ENCODE measurements around the gene DNAH10.
"Not testable (repeated sequence)": the region's sequence is repeated elsewhere in the genome, so short reads cannot be mapped to it uniquely, and the experiment has no call there.

The DNAH10 gene

GRCh38 chr12:123938679-123939480, 176.8 kb downstream of the DNAH10 start:
- DNase-seq, result no peak

DNA sequence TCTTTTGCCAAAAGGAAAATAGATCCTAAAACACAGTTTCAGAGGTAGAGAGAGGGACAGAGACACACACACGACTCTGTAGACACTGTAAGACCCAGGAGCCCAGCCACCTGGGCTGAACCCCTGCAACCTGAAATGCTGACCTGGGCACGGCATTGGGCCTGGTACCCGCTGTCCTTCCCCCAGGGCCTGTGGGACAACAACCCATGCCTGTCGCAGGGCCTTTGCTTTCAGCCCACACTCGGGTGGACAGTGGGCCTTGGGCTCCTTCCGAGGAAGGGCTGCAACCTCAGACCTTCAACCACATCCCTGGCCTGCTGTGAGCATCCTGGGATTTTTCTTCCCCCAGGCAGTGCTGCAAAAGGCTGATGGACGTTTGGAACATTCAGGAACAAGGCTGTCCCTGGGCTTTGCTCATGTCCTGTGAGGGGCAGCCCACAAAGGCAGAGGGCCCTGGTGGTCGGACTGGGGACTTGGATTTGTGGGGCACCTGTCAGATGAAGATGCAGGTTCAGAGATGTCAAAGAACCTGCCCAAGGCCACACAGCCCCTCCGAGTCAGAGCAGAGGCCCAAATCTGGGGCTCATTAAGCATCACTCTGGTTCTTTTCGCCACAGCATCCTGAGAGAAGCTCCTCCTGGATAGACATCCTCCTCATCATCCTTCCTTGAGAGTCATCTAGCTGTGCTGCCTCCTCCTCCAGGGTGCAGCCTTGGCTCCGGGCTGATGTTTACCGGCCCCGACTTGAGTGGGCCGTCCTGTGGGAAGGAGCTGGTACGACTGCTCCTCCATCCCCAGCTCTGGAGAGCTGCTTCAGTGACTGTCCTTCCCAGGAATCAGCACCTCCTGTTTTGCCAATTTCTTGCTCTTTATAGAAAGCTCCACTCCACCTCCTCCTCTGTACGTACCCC, 177.9 kb downstream of the DNAH10 start:
- no peak for DNase-seq

DNA sequence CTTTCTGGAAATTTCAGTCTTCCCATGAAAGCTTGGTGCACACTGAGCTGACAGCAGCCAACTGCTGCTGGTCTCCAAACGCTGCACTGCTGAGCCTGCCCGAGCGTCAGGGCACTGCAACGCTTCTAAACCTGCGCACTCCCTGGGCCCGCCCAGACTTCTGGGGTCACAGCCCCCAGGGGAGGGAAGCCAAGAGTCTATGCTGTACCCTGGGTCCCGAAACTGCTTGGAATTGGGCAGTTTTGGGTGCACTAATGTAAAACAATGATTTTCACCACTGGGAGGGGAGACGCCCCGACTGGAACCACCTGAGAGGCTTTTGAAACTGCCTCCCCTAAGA, 178.5 kb downstream of the DNAH10 start:
- DNase-seq, result no peak

DNA sequence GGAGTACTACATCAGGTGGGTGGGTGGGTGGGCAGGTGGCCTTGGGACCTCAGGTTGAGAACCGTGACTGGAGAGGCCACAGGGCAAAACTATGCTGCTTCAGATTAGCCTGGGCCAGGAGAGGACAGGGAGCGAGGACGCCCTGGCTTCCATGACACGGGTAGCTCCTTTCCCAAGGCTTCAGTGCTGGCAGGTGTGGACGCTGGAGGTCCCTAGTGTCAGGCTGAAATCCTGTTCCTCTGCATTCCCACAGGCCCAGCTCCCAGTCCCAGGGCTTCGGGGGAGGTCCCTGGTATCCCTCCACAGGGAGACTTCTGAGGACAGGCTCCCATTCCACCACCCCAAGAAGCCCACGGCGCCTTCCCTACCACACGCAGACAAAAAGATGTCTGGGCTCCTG, 178.9 kb downstream of the DNAH10 start:
- no peak for DNase-seq

DNA sequence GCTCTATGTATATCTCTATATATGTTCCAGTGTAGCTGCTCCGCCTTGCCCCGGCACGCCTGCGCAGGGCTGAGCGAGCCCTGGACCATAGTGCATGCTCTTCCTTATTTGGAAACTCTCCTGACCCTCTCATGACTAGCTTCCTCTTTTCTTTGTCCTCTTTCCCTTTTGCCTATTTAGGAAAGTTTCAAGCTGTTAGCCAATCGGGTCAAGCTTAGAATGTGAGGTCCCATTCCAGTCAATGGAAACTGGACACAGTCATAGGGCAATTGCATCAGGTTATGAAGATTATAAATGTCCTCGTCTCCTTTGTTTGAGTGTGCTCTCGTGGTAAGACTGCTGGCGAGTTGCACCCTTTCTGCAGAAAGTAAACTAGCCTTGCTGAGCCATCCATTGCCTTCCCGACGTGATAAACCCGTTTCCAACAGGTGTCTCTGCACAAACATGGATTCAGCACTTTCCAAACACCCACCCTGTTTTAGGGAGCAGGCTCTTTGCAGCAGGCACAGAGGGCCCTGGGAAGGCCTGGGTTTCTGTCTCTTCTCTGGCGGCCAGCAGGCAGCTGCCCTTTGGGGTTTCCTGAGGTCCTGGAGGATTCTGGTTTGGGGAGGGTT, 179.6 kb downstream of the DNAH10 start:
- DNase-seq, result no peak

DNA sequence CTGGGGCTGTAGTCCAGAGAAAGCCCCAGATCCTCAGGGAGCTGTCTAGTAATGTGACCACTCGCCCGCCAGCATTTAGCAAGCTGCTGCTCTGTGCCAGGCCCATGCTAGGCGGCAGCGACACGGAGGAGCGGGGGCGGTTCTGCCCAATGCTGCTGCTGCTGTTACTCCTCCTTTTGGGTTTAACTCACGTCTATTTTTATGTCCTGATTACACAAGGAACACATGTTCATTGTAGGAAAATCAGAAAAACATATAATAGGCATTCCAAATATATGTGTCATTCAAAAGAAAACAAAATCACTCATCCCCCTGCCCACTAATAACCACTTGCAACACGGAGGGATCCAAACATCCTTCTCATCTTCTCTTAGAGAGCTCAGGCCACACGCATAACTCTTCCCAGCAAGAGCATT, 180.1 kb downstream of the DNAH10 start:
- no peak for DNase-seq

- DNase-seq, result no peak
Observed at GRCh38 chr12:123942911-123943648, 181.0 kb downstream of the DNAH10 start.

DNA sequence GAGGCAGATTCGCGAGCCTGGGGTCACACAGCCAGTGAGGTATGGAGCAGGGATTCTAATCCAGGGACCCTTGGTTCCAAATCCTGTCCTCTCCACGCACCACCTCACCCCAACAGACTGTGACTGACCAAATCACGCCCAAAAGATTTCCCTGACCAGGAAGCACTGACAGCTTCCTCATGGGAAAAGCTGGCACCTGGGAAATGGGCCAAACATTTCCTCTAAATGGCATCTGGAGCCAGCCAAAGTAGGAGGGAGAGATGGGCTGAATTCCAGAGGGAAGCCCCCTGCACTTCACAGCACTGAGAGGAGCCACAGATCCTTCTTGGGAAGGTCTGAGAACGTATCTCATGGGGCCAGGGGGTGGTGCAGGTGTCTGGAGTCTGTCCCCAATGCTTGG, 181.7 kb downstream of the DNAH10 start:
- no peak for DNase-seq

DNA sequence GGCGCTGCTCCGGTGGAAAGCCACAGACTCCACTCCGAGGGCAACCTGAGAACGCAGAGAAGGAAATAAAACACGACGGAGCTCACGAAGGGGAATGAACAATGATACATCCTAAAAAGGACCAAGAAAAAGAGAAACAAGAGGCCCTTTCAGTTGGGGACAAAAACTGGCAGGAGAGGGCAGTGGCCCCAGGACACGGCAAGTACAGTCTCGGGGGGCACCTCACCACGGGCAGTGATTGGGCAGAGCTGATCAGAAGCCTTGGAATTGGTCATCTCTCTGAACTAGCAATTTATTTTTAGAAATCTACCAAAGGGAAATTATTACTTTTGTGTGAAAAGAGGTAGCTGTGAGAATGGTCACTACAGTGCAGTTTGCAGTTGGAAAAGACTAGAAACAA, 182.6 kb downstream of the DNAH10 start:
- DNase-seq, result no peak

- DNase-seq, result no peak
Observed at GRCh38 chr12:123945287-123946151, 183.4 kb downstream of the DNAH10 start.

DNA sequence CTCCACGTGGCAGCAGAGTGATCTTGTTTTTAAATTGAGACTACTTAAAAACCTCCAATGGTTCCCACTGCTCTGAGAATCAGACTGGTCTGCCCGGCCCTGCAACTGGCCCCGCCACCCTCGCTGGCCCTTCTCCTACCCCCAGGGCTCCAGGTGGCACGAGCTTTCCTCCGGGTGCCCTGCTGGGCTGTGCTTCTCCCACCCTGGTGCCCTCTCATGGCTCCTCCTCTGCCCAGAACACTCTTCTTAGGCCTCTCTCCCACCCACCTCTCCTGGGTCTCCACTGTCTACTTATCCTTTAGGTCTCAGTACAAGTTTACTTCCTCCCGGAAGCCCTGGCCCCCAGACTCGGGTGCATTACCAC, 184.0 kb downstream of the DNAH10 start:
- DNase-seq, result no peak

DNA sequence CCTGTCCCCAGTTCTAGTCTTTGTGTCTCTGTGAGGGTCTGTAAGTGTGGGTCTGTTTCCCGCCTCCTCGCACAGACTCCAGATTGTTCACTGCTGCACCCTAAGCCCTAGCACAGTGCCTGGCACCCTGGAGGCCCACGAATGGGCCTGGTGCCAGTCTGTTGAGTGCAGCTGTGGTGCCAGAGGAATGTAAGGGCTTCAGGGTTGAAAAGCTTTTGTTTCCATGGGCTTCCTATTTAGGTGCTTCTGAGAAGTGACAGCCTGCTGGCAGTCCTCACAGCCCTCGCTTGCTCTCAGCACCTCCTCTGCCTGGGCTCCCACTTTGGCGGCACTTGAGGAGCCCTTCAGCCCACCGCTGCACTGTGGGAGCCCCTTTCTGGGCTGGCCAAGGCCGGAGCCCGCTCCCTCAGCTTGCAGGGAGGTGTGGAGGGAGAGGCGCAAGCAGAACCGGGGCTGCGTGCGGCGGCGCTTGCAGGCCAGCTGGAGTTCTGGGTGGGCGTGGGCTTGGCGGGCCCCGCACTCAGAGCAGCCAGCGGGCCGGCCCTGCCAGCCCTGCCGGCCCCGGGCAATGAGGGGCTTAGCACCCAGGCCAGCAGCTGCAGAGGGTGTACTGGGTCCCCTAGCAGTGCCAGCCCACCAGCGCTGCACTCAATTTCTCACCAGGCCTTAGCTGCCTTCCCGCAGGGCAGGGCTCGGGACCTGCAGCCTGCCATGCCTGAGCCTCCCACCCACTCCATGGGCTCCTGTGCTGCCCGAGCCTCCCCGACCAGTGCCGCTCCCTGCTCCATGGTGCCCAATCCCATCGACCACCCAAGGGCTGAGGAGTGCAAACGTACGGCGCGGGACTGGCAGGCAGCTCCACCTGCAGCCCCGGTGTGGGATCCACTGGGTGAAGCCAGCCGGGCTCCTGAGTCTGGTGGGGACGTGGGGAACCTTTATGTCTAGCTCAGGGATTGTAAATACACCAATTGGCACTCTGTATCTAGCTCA, 184.7 kb downstream of the DNAH10 start:
- DNase-seq, result not testable (repeated sequence)

DNA sequence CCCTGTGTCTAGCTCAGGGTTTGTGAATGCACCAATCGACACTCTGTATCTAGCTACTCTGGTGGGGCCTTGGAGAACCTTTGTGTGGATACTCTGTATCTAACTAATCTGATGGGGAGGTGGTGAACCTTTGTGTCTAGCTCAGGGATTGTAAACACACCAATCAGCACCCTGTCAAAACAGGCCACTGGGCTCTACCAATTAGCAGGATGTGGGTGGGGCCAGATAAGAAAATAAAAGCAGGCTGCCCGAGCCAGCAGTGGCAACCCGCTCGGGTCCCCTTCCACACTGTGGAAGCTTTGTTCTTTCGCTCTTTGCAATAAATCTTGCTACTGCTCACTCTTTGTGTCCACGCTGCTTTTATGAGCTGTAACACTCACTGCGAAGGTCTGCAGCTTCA, 185.4 kb downstream of the DNAH10 start:
- not testable (repeated sequence) for DNase-seq

- DNase-seq, result no peak
Observed at GRCh38 chr12:123948401-123948795, 186.3 kb downstream of the DNAH10 start.

DNA sequence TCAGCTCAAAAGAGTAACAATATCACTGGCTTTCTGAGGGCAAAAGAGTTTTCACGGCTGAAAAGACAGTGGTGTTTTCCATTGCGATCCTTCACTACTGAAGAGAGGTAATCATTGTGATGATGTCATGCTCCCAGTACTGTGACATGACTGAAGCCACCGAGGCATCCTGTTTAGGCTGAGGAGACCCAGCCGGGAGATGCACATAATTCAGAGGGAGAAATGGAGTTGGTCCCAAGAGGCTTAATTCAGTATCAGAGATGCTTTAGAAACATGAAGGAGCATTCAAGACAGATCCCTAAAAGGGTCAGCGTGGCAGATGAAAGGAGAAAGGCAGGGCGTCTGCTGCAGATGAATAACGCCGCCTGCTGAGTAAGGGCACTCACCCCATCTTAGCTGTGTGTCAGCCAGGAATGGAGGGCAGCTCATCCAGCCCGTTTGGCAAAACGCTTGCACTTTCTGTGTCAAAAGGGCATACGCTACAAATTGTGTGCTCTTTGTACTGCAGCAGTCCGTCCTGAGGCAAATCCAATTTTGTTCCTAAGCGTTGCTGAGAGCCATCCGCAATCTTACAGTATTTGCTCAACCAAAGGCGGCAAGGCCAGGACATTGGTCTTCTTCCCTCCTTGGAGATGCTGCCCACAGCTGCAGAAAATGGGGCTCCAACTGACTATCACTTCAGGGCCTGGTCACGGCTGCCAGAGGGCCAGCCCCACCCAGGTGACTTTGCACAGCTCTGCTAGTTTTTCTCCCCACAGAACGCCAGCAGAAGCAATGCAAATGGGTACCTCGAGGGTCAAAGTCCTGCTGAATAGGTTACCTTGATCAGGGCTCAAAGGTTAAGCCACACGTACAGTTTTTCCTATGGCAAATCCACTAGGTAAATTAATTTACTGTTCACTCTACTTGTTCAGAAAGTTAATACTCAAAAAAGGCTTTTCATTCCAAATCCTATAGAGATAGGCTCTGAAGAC, 187.0 kb downstream of the DNAH10 start:
- DNase-seq, result no peak

DNA sequence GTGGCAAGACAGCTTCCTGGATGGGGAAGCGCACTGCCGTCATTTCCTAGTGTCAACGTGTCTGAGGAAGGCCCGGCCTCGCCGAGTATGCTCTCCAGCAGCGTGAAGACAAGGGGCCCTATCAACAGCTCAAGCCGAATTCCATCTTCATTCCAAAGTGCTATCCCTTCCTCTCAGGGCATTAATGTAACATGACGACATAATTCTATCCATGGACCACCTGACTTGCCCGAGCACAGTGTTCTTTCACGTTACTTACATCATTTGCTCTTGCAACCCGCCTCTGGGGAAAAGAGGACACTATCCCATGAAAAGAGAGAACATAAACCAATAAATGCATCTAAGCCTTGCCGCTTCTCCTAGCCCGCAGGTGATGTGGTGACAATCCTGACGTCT, 187.7 kb downstream of the DNAH10 start:
- no peak for DNase-seq

DNA sequence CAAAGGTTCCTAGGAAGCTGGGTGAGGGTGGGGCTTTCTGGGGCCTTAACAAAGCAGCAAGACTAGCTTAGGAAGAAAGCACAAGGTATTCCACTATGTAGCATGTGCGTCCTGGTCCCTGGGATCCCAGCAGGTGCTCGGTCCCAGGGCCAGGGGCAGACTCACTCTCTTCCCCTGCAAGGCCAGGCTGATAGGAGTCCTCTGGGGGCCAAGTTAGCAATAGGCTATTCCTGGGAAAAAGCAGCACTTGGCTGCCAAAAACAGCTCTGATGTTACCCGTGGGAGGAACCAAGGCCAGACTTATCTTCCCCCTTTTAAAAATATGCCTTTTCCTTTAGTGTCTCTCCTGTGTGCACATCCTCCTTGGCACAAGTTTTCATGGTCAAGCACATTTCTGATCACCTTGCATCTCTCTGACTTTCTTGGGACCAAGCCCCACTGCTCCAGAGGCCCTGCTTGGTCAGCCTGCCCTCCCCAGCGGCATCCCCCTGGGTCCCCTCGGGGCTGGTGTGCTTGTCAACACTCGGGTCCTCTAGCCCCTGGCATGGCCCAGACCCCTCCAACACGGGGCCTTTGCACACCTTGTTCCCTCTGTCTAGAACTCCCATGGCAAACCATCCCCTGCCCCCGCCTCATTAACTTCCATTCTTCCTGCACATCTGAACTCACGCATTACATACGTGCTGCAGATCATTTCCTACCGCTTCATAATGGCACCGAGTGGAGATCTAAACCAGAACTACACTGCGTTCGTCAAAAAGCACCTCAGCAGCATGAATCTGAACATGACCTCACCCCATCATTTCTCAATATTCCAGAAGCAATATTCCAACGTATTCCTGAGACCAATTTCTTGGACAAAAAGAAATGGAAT, 188.6 kb downstream of the DNAH10 start:
- no peak for DNase-seq

GRCh38 chr12:123951467-123951866, 189.4 kb downstream of the DNAH10 start:
- no peak for DNase-seq

DNA sequence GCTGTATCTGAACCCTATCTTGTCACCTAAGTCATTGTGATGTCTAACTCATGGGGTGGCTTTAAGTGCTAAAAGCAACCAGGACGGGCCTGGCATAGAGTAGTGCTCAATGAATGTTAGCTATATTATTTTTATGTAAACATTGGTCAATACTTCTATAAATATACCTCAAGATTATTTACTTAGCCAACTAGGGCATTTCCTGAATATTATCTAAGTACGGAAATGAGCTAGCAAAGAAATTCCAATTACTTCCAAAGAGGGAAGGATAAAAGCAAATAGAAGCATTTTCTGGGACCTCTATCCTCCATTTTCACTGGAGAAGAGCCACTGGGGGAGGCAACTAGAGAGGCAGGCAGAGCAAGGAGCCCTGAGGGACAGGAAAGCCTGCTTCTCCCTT, 189.9 kb downstream of the DNAH10 start:
- no peak for DNase-seq

Measured in NCI-H1105 (cell line).